GM18505 (cell line): ENCODE measurements around the gene BCORL1.

Experiments
- ATAC-seq: cut with Tn5 transposase; IDR thresholded peaks from one replicate; pipeline ENCODE4 v1.9.1; 2021; ENCODE audit not compliant: unreplicated experiment
- POLR2A ChIP-seq: IDR thresholded peaks from 4 replicates; pipeline ENCODE4 v1.6.1; 2011; ENCODE audit warnings: borderline replicate concordance; ENCODE audit not compliant: insufficient read depth, insufficient read length; ENCODE audit errors: extremely low read depth

Gene BCORL1

GRCh38 chrX:130009658-130010223 lies 27.3 kb downstream of the BCORL1 start:
- TF ChIP-seq POLR2A = no peak
- no peak for ATAC-seq

DNA sequence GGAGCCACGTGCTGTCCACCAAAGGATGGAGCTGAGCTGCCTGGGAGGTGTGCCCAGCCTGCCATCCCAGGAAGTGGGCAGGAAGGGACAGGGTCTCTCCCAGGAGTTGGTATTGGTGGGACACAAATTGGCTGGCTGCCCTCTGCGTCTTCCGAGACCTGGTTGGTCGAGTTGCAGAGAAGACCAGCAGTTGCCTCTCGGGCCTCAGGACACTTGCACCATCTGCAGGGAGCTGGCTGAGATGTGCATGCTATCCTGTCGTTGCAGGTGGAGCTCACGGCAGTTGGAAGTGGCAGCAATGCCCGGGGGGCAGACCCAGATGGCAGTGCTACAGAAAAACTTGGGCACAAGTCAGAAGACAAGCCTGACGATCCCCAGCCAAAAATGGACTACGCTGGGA lies 30.2 kb downstream of the BCORL1 start:
- TF ChIP-seq POLR2A = no peak
- no peak for ATAC-seq

DNA sequence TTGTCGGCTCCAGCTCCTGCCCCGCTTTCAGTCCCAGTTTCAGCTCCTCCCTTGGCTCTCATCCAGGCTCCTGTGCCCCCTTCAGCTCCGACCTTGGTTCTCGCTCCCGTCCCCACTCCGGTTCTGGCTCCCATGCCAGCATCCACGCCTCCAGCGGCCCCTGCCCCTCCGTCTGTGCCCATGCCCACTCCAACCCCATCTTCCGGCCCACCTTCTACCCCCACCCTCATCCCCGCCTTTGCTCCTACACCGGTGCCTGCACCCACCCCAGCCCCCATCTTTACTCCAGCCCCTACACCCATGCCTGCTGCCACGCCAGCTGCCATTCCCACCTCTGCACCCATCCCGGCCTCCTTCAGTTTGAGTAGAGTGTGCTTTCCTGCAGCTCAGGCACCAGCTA lies 31.2 kb downstream of the BCORL1 start:
- no peak for ATAC-seq

DNA sequence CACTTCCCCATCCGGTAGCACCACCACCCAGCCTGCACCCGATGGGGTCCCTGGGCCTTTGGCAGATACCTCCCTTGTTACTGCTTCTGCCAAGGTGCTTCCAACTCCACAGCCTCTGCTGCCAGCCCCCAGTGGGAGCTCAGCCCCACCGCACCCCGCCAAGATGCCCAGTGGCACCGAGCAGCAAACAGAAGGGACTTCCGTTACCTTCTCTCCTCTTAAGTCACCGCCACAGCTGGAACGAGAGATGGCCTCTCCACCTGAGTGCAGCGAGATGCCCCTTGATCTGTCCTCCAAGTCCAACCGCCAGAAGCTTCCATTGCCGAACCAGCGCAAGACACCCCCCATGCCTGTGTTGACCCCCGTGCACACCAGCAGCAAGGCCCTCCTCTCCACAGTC lies 31.9 kb downstream of the BCORL1 start:
- ATAC-seq = no peak
- no peak for TF ChIP-seq POLR2A

More for the DNA sequence above, 31.2 kb downstream of the BCORL1 start:
- TF ChIP-seq POLR2A = no peak

GRCh38 chrX:130014770-130015169 lies 32.3 kb downstream of the BCORL1 start:
- no peak for TF ChIP-seq POLR2A
- no peak for ATAC-seq

GRCh38 chrX:130015181-130015580 lies 32.7 kb downstream of the BCORL1 start:
- TF ChIP-seq POLR2A = no peak
- no peak for ATAC-seq

GRCh38 chrX:130018143-130018542 lies 35.7 kb downstream of the BCORL1 start:
- no peak for ATAC-seq
- TF ChIP-seq POLR2A = no peak

DNA sequence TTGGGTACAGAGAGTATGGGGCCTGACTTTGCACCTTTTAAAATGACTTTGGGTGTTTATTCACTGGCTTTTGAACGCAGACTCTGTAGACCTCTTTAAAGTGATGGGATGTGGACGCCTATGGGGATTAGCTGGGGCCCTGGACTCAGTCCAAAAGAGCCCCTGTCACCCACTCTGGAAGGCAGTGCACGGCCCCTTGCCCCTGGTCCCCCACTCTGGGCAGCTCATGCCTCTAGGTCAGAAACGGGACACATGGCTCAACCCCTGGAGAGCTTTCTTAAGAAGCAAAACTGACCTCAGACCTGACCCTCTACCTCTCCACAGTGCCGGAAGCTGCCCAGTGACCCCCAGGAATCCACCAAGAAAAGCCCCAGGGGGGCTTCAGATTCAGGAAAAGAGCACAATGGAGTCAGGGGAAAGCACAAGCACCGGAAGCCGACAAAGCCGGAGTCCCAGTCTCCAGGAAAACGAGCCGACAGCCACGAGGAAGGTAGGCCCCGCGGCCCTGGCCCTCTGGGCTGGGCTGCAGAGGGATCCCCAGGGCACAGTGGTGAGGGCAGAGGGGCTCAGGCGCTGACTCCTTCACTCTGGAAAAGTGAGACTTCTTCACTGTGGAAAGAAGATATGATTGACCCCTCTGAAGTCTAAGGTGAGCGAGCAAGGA lies 38.4 kb downstream of the BCORL1 start:
- TF ChIP-seq POLR2A = no peak
- ATAC-seq = no peak

DNA sequence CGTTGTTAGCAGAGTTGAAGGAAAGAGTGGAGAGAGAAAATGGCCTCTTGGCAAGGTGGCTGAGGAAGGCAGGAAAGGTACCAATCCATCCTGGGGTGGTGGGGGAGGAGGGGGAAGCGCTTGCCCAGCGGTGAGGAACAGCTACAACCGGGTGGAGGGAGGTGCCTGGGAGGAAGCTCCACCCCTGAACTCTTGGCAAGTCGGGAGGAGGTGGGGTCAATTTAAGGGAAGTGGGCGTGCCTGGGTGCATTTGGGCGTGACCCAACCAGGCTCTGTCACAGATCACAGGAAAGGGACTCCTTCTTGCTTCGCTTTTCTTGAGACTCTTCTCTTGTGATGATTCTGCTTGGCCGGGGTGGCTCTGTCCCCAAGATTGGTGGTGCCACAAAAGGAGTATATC lies 41.7 kb downstream of the BCORL1 start:
- TF ChIP-seq POLR2A = no peak
- ATAC-seq = peak; percentile 98

DNA sequence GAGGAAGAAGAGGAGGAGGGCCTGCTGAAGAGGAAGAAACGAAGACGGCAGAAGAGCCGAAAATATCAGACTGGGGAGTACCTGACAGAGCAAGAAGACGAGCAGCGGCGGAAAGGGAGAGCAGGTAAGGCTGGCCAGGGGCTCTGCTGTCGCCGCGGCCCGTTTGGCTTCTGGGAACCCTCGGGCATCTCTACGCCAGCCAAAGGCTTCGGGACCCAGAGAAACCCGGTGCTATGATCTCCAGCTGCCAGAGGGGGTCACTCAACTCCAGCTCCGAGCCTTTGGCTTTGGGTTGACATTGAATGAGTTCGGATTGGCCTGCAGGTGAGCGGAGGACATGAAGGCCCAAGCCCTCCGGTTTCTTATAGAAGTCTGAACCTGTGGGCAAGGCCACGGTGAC lies 42.8 kb downstream of the BCORL1 start:
- ATAC-seq = no peak
- TF ChIP-seq POLR2A = no peak

- no peak for ATAC-seq
- TF ChIP-seq POLR2A = no peak
Observed at GRCh38 chrX:130027569-130027968, 45.1 kb downstream of the BCORL1 start.

DNA sequence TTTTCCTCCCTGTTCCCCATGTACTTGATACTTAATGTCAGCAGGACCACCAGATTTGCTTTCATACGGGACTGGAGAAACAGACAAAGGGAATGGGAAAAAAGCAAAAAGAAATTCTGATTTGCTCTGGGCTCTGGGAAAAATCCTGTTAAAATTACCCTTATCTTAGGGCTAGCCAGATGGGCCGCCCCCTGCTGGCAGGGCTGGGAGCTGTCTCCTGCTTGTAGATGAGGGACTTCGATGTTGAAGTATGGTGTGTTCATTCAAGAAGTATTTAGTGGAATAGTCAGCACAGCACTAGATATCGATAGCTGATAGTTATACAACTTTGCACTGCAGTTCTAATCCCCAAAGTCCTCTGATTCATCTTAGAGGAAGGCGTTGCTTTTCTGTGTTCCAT lies 45.8 kb downstream of the BCORL1 start:
- no peak for ATAC-seq
- TF ChIP-seq POLR2A = no peak

GRCh38 chrX:130030826-130031225 lies 48.4 kb downstream of the BCORL1 start:
- no peak for ATAC-seq
- no peak for TF ChIP-seq POLR2A

DNA sequence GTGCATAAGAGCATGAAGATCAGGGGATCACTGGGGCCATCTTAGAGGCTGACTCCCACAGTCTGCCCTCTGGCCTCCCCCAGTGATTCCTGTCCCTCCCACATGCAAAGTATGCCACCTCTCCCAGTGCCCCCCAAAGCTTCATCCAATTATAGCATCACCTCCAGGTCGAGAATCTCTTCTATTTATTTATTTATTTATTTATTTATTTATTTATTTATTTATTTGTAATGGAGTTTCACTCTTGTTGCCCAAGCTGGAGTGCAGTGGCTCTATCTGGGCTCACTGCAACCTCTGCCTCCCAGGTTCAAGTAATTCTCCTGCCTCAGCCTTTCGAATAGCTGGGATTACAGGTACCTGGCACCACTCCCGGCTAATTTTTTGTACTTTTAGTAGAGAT lies 50.1 kb downstream of the BCORL1 start:
- no peak for TF ChIP-seq POLR2A
- no peak for ATAC-seq

DNA sequence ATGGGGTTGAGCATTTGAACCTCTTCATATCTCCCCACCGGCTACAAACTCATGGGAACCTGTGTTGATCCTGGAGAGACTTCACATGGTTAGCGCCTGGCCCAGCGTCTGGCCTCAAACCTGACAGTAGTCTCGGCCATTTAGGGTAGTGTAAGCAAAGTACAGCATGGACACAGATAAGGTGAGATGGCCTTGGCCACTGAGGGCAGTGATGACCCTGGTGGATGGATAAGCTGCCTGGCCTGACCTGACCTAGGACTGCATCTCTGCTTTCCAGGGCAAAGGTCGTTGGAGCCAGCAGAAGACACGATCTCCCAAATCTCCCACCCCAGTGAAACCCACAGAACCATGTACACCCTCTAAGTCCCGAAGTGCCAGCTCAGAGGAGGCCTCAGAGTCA lies 51.7 kb downstream of the BCORL1 start:
- no peak for ATAC-seq
- no peak for TF ChIP-seq POLR2A

DNA sequence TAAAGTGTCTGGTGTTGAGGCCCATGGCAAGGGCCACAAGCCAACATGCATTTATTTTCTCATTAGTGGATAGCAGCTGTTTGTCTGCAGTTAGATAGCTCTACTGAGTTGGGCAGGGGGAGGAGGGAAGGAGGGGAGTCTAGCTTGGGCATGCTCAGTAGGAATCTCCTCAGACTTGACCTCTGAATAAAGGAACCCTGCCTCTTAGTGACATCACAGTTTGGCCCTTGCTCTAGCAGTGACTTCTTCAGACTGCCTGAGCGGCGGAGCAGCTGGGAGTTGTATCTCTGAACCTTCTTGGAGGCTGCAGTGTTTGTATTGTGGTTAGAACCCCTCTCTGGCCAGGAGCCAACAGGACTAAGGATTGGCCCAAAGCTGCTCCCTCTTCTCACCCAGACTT lies 57.4 kb downstream of the BCORL1 start:
- no peak for ATAC-seq
- no peak for TF ChIP-seq POLR2A

GRCh38 chrX:130047416-130047815 lies 65.0 kb downstream of the BCORL1 start:
- TF ChIP-seq POLR2A = no peak
- ATAC-seq = no peak
